ENCODE data around the gene DOHH.

DOHH gene

GRCh38 chr19:3455393-3455955 is 45.0 kb downstream of the DOHH start:
- TF ChIP-seq CREB1 (IDR thresholded peaks at IDR 0.05; ENCODE audit: low read depth) (no peak), FOXM1 (IDR thresholded peaks at IDR 0.05; ENCODE audit: borderline replicate concordance, low read depth) (no peak), TAF1 (IDR thresholded peaks at IDR 0.05; ENCODE audit: low read depth) (no peak), EP300 (IDR thresholded peaks at IDR 0.05; ENCODE audit: borderline replicate concordance) (no peak), NFIC (IDR thresholded peaks at IDR 0.05) (no peak), CEBPB (IDR thresholded peaks at IDR 0.05) (no peak), USF1 (IDR thresholded peaks at IDR 0.05) (no peak), REST (IDR thresholded peaks at IDR 0.05; ENCODE audit: low read depth) (no peak), TCF12 (IDR thresholded peaks at IDR 0.05; ENCODE audit: low read depth) (no peak), MAX (IDR thresholded peaks at IDR 0.05) (no peak), TEAD4 (IDR thresholded peaks at IDR 0.05) (no peak), ZBTB7A (IDR thresholded peaks at IDR 0.05; ENCODE audit: low read depth) (no peak), EGR1 (IDR thresholded peaks at IDR 0.05) (no peak)

- TF ChIP-seq TAF1 (IDR thresholded peaks at IDR 0.05; ENCODE audit: low read depth): no peak
- TF ChIP-seq MAX (IDR thresholded peaks at IDR 0.05): no peak
- no peak for TF ChIP-seq TEAD4 (IDR thresholded peaks at IDR 0.05)
- TF ChIP-seq EP300 (IDR thresholded peaks at IDR 0.05; ENCODE audit: borderline replicate concordance): no peak
- TF ChIP-seq ZBTB7A (IDR thresholded peaks at IDR 0.05; ENCODE audit: low read depth): no peak
- TF ChIP-seq REST (IDR thresholded peaks at IDR 0.05; ENCODE audit: low read depth): no peak
- no peak for TF ChIP-seq TCF12 (IDR thresholded peaks at IDR 0.05; ENCODE audit: low read depth)
- no peak for TF ChIP-seq EGR1 (IDR thresholded peaks at IDR 0.05)
- TF ChIP-seq CEBPB (IDR thresholded peaks at IDR 0.05): no peak
- TF ChIP-seq CREB1 (IDR thresholded peaks at IDR 0.05; ENCODE audit: low read depth): no peak
- no peak for TF ChIP-seq YY1 (IDR thresholded peaks at IDR 0.05; ENCODE audit: low read depth)
- no peak for TF ChIP-seq FOXM1 (IDR thresholded peaks at IDR 0.05; ENCODE audit: borderline replicate concordance, low read depth)
These were observed 45.6 kb downstream of the DOHH start for GRCh38 chr19:3454656-3455392.

GRCh38 chr19:3453840-3454239 is 46.6 kb downstream of the DOHH start:
- TF ChIP-seq CEBPB (IDR thresholded peaks at IDR 0.05) (no peak), TAF1 (IDR thresholded peaks at IDR 0.05; ENCODE audit: low read depth) (no peak), NFIC (IDR thresholded peaks at IDR 0.05) (no peak), EP300 (IDR thresholded peaks at IDR 0.05; ENCODE audit: borderline replicate concordance) (no peak), EGR1 (IDR thresholded peaks at IDR 0.05) (no peak), CREB1 (IDR thresholded peaks at IDR 0.05; ENCODE audit: low read depth) (no peak), FOXM1 (IDR thresholded peaks at IDR 0.05; ENCODE audit: borderline replicate concordance, low read depth) (no peak), ZBTB7A (IDR thresholded peaks at IDR 0.05; ENCODE audit: low read depth) (no peak), TCF12 (IDR thresholded peaks at IDR 0.05; ENCODE audit: low read depth) (no peak), USF1 (IDR thresholded peaks at IDR 0.05) (no peak), MAX (IDR thresholded peaks at IDR 0.05) (no peak), RAD21 (IDR thresholded peaks at IDR 0.05; ENCODE audit: low read depth) (no peak), REST (IDR thresholded peaks at IDR 0.05; ENCODE audit: low read depth) (no peak), YY1 (IDR thresholded peaks at IDR 0.05; ENCODE audit: low read depth) (no peak), TEAD4 (IDR thresholded peaks at IDR 0.05) (no peak)
